ENCODE measurements around the gene MBD2.
"Not testable (repeated sequence)": the region's sequence is repeated elsewhere in the genome, so short reads cannot be mapped to it uniquely, and the experiment has no call there.

Gene MBD2

GRCh38 chr18:54148151-54148550, 76.3 kb downstream of the MBD2 start:
- DNase-seq: no peak

GRCh38 chr18:54147439-54147838, 77.0 kb downstream of the MBD2 start:
- DNase-seq: no peak

DNA sequence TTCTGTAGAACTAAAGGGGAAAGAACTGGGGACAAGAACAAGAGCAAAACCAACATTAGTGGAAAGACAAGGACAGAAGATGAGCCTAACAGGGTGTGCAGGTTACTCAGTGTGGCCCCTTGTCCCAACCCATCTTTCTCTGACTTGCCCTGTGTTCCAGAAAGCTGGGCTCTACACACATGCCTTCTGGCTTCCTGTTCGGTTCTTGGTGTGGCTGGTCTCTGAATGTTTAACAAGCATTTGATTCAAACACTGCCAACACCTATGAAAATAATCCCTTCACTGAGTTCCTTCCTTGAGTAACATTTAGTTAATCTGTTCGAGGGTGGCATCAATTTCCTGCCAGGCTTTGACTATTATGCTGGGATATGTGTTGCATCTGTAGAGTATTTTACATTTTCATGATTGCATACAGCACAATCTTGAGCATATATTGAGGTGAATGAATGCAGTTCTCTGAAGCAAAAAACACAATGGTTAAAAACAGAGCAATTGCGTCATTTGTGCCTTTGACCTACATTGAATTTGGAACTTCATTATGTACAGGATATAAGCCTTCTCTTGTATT, 83.3 kb downstream of the MBD2 start:
- no peak for DNase-seq

DNA sequence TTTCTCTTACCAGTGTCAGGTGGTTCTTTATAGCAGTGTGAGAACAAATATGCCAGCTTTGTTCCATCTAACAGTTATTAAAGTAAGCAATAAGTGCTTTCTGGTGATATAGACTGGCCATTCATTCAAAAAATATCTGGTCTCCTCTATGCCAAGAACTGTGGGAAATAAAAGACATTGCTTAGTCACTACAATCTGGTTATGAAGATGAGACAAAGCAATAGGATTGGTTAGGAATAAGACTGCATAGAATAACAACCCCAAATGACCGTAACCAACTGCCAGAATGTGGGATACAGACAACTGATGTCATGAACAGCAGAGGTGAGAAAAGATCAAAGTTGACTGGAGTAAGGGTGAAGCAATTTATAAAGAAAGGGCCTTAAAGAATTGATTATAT, 83.8 kb downstream of the MBD2 start:
- no peak for DNase-seq

DNA sequence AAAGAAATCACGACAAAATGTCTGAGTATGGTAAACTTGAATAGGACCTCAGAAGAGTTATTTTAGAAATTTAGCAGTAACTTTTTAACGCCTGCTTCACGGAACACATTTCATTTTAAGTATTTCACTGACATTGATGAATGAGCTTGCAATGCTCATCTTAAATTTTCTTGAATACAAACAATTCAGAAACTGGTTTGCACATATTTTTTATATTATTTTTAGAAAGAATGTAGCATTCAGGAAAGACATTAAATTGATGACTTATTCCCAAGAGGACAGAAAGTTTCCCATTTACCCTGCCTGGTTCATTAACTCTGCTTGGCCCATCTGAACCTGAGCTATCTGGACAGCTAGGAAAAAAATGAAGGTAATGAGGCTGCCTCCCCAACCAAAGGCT, 89.3 kb downstream of the MBD2 start:
- DNase-seq: no peak

- DNase-seq: no peak
Measured at GRCh38 chr18:54134053-54134452, 90.4 kb downstream of the MBD2 start.

- no peak for DNase-seq
Measured at GRCh38 chr18:54130631-54131030, 93.8 kb downstream of the MBD2 start.

DNA sequence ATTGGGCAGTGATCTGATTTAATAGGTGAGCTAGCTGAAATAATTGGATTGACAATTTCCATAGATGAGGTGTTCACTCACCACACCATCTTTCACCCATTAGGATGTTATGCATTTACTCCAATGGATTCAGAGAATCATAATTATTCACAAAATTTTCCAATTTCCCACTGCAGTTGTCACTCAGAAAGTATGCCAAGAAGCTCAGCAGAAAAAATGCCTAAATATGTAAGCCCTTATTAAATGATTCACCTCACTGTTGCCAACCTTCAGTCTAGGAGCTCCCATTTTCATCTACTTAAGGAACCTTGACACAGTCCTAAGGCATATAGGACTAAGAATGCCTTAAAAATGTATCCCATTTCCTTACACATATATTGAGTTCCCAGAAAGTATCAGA, 94.3 kb downstream of the MBD2 start:
- no peak for DNase-seq

GRCh38 chr18:54129448-54130067, 94.9 kb downstream of the MBD2 start:
- no peak for DNase-seq

GRCh38 chr18:54127759-54128378, 96.6 kb downstream of the MBD2 start:
- peak; percentile 65 for DNase-seq

GRCh38 chr18:54125429-54125828, 99.0 kb downstream of the MBD2 start:
- DNase-seq: no peak

GRCh38 chr18:54123720-54124440, 100.6 kb downstream of the MBD2 start:
- not testable (repeated sequence) for DNase-seq

- peak; percentile 73 for DNase-seq
Measured at GRCh38 chr18:54119524-54120019, 104.9 kb downstream of the MBD2 start.

- no peak for DNase-seq
Measured at GRCh38 chr18:54117853-54118773, 106.4 kb downstream of the MBD2 start.

GRCh38 chr18:54116541-54117257, 107.8 kb downstream of the MBD2 start:
- no peak for DNase-seq

- no peak for DNase-seq
Measured at GRCh38 chr18:54112356-54112755, 112.1 kb downstream of the MBD2 start.

- no peak for DNase-seq
Measured at GRCh38 chr18:54109131-54109683, 115.3 kb downstream of the MBD2 start.

- DNase-seq: no peak
Measured at GRCh38 chr18:54102123-54102522, 122.3 kb downstream of the MBD2 start.
